NCI-H2107 treated with DMSO at 0.1 percent for 48 hours (cell line): ENCODE results near the gene ERVFRD-1.
"Not testable (repeated sequence)": the region's sequence is repeated elsewhere in the genome, so short reads cannot be mapped to it uniquely, and the experiment has no call there.

Source experiments
- DNase-seq: peaks from one replicate; lab custom pipeline; 2025; ENCODE audit not compliant: unreplicated experiment; lab: John Stamatoyannopoulos, UW

The ERVFRD-1 gene

DNA sequence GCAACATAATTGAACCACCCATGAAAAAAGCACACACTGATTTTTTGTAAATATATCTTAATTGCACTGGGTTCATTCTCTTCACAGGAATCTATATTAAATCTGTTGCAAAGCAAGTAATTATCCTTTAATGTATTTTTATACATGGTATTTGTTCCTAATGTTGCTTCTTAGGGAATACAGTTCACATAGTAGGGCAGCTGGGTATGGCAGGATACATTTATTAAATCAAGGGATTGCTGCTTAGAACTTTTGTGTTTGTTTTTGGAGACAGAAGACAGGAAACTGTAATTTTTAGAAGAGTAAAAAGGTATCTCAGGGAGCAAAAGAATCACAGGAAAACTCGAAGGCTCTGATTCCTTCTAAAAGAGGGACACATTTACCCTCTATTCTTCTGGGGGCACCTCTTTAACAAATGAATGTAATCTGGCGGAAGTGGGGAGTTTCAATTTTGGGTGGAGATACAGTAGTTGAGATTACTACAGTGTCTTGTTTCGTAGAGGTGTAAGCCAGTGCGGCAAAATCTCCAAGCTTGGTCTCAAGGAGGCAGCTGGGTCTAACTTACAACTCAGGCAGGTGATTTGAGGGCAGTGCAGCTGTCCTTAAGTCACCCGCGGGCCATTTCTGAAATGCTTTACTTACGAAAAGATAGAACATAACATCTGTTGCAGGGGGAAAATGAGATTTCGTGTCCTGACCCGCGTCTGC, 18.7 kb downstream of the ERVFRD-1 start:
- no peak for DNase-seq

DNA sequence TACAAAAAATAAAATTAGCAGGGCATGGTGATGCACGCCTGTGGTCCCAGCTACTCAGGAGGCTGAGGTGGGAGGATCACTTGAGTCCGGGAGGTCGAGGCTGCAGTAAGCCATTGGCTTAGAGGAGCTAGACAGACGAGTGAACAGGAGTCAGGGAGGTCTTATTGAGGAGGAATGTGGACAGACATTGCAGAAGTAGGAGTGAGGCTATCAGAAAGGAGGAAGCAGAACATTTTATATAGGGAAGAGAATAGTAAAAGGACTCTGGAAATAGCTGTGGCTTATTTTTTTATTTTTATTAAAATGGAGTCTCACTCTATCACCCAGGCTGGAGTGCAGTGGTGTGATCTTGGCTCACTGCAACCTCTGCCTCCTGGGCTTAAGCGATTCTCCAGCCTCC, 20.4 kb downstream of the ERVFRD-1 start:
- not testable (repeated sequence) for DNase-seq

DNA sequence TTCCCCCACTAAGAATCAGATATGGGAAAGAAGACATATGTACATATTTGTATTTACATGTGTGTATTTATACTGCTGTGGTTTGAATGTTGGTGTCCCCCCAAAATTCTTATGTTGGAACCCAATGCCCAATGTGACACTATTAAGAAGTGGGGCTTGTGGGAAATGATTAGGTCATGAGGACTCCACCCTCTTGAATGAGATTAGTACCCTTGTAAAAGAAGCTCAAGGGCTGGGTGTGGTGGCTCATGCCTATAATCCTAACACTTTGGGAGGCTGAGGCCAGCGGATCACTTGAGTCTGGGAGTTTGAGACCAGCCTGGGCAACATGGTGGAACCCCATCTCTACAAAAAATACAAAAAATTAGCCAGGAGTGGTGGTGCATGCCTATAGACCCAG, 21.8 kb downstream of the ERVFRD-1 start:
- DNase-seq = no peak

DNA sequence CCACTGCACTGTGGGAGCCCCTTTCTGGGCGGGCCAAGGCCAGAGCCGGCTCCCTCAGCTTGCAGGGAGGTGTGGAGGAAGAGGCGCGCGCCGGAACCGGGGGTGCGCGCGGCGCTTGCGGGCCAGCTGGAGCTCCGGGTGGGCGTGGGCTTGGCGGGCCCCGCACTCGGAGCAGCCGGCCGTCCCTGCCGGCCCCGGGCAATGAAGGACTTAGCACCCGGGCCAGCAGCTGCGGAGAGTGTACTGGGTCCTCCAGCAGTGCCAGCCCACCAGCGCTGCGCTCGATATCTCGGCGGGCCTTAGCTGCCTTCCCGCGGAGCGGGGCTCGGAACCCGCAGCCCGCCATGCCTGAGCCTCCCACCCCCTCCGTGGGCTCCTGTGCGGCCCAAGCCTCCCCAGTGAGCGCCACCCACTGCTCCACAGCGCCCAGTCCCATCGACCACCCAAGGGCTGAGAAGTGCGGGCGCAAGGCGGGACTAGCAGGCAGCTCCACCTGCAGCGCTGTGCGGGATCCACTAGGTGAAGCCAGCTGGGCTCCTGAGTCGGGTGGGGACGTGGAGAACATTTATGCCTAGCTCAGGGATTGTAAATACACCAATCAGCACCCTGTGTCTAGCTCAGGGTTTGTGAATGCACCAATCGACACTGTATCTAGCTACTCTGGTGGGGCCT, 24.2 kb downstream of the ERVFRD-1 start:
- not testable (repeated sequence) for DNase-seq

DNA sequence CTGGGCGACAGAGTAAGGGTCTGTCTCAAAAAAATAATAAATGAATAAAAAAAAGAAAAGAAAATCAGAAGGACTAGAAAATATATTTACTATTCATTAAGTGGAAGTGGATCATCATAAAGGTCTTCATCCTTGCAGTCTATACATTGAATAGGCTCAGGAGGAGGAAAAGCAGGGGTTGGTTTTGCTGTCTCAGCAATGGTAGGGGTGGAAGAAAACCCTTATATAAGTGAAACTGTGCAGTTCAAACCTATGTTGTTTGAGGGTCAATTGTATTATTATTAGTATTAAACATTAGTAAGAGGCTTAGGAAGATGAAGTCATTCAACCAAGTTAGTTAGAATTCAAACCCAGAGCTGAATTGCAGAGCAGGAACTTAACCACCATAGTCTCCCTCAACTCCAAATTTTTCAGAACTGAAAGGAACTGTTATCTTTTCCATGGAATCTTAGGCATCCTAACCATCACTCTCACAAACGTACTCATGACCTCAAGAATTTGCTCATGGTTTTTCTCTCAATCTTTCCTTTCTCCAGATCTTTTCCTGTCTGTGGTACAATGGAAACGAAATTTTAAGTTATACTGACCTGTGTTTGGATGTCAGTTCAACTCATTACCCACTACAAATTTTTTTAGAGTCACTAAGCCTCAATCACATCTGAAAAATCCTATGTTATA, 25.6 kb downstream of the ERVFRD-1 start:
- no peak for DNase-seq

DNA sequence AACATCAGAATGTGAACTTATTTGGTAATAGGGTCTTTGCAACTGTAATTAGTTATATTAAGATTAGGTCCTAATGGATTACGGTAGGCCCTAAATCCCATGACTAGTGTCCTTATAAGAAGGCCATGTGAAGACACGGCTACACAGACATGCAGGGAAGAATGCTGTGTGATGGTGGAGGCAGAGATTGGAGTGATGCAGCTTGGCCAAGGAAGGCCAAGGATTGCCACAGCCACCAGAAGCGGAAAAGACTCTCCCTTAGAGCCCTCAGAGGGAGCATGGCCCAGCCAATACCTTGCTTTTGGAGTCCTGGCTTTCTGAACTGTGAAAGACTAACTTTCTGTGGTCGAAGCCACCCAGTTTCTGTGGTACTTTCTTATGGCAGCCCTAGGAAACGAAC, 27.6 kb downstream of the ERVFRD-1 start:
- DNase-seq = no peak

DNA sequence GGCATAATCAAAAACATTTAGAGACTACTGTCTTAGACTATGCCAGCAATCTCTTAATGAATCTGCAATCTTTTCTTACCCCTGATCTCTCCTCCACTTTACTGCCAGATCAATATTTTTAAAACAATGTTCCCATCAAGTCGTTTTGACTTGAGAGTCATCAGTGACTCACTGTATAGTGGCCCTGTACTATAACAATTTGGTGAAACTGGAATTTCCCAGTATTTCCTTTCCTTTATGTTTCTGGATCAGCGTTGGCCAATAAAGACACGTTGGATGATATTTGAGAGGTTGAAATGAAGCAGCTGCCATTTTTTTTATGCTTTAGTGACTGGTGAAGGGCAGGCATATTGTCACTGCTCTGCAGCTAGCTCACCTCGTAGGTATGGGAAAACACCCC, 28.0 kb downstream of the ERVFRD-1 start:
- no peak for DNase-seq

DNA sequence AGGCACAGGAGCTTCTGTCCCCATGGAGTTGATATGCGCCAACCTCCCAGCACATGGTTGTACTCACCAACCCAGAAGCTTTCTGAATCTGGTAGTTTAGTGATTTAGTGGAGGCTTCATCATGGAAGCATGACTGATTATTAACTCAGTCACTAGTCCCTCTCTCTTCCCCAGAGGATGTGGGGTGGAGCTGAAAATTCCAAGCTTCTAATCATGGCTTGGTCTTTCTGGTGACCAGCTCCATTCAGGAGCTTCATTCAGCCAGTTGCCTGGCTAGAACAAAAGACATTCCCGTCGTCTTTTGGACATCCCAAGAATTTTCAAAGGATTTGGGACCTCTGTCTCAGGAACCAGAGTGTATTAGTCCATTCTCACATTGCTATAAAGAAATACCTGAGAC, 31.2 kb downstream of the ERVFRD-1 start:
- DNase-seq = no peak

DNA sequence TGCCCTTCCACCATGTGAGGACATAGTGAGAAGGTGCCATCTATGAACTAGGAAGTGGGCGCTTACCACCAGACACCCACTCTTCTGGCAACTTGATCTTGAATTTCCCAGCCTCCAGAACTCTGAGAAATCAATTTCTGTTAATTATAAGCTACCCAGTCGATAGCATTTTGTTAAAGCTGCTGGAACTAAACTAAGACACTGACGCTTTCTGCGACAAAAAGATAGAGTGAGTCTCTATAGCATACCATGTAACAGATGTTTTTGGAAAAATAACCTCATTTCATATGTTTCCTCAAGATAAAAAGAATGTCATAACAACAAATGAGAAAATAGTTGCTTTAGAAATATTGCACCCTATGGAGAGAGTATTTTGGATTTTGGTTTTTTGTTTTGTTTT, 33.3 kb downstream of the ERVFRD-1 start:
- DNase-seq = no peak

DNA sequence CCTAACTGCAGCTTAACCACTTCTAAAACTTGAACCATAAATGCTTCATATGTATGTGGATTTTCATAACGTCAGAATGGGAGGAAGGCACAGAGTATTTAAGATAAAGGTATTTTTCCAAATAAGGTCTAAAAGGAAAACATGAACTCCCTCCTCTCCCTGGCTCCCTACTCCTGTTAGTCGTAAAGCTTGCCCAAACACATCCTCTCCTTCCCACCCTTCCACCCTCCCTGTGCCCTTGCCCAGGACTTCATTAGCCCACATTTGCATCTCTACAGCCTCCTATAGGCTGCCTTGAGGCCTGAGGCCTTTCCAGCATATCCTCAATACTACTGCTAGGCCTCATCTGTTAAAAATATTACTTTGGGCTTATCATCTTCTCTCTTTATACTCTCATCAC, 35.0 kb downstream of the ERVFRD-1 start:
- no peak for DNase-seq

DNA sequence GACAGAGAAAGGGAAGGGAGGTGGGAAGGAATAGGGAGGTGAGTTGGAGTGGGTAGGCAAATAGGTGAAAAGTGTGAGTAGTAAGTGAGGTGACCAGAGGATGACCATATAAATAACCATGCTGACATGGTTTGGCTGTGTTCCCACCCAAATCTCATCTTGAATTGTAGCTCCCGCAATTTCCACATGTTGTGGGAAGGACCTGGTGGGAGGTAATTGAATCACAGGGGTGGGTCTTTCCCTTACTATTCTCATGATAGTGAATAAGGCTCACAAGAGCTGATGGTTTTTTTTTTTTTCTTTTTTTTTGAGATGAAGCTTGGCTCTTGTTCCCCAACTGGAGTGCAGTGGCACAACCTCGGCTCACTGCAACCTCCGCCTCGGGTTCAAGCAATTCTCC, 39.4 kb downstream of the ERVFRD-1 start:
- DNase-seq = no peak

DNA sequence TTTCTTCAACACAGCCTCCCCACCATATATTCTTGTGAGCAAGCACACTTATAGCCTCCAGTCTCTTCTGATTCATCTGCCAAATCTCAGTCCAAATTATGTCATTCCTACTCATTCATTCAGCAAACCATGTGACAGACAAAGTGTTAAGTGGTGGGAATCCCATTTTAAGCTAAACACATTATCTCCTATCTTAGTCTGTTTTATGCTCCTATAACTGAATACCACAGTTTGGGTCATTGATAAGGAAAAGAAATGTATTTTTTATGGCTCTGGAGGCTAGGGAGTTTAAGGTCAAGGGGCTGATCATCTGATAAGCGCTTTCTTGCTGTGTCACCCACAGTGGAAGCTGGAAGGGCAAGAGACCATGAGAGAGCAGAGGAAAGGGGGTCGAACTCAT, 41.8 kb downstream of the ERVFRD-1 start:
- DNase-seq = no peak

DNA sequence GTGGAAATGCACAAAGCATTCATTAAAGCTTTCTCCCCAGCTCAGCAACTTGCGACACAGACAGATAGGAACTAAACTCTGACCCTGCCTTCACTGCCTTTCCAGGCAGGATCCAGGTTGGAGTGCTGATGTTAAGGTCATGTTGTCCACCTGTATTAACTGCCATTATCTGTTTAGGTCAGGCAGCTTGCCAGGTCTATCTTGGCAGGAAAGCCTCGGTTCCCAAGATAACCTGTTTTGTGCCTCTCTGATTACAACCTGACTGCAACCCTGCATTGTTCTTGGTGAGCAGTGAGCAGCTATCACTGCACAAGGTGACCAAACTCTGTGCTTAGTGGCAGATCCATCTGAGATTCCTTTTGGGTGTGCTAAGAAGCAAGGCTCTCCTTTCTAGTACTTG, 44.2 kb downstream of the ERVFRD-1 start:
- DNase-seq = no peak

DNA sequence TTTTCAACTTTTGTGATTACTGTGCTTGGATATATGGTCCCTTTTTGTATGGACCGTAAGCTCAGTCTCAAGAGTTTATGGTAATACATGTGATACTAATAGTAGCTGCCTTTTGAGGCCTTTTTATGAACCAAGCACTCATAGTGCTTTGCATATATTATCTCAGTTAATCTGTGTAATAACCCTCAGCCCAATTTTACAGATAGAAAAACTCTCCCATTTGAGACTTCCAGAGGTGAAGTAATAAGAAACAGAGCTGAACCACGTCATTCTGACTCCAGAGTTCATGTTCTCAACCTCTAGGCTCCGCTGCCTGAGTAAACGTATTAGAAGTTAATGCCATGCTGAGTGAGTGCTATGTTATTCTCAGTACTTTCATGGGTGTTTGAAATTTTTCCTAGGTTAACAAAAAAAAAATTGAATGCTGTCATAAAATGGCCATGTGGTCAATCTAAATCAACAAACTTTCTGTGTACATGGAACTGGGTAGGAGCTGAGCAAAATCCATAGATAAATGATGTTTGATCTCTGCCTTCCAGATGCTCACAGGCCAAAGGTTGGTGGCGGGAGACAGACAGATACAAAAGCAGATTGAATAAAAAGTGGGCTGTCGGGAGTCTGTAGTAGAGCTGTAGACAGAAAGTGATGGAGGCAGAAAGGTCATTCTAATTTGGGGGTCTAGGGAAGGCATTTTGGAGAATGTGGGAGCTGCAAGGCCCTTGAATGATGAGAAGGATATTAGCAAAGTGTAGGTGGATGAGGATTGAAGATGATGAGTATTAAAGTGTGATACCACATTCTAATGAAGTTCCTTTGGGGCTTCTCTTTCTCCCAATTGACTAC, 44.8 kb downstream of the ERVFRD-1 start:
- no peak for DNase-seq

DNA sequence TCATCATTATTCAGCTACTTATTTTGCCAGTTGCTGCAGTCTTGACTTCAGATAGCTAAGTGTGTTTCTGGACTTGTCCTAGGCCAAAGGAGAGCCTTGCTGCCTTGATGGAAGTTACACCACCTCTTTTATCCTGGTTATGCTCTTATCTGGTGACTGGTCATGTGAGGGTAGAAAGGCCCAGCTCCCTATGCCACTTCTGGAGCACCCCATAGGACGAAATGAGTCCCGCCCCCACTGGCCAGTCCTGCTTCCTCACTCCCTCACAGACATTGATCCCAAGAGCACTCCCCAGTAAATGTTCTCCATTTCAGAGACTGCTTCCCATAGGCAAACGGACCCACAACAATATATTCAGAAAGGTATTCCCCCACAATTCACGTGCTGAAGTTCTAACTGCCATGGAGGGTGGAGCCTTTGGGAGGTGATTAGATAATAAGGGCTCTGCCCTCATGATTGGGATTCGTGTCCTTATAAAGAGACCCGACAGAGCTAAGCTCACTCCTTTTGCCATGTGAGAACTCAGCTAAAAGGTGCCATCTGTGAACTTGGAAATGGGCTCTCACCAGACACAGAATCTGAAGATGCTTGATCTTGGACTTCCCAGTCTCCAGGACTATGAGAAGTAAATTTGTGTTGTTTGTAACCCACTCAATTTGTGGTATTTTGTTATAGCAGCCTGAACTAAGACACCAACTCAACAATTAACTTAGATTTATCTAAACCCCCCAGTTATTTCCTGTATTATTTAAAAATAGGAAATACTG, 45.9 kb downstream of the ERVFRD-1 start:
- no peak for DNase-seq

DNA sequence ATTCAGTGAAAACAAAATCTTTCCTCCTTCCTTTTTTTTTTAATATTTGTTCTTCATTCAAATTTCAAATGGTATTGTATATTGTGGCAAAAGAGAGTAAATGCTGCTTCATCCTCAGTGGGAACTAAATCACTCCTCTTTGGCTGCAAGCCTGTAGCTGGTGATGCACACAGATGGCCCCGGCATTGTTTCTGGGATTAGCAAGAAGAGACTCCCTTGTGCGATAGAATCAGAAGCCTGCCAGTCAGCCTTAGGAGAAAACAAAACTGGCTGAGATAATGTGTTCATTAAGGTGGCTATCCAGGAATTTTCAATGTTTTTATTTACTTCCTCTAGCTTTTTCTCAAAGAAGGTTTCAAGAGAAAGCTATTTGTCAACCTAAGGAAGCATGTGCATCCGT, 46.7 kb downstream of the ERVFRD-1 start:
- no peak for DNase-seq

DNA sequence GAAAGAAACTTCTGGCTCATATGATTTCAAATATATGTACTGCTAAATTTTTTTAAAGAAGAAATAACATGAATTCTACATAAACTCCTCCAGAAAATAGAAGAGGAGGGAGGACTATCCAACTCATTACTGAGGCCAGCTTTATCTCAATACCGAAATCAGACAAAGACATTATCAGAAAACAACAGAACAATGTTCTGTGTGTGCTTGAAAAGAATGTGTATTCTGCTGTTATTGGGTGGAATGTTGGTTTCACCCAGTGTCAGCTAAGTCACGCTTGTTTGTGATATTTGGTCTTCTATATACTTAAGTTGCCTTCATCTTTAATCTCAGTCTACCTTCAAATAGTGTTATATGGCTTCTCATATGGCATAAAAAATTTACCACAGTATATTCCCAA, 48.8 kb downstream of the ERVFRD-1 start:
- no peak for DNase-seq

DNA sequence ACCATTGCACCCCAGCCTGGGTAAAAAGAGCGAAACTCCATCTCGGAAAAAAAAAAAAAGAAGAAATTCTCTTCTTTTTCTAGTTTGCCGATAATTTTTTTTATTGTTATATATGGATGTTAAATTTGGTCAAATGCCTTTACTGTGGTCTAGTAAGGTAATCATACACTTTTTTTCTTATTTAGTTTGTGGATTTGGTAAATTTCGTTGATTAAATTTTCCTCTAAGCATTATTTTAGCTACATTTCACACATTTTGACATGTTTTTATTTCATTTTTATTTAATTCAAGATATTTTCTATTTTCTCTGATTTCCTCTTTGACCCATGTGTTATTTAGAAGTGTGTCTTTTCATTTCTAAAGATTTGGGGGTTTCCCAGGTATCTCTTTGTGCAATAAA, 49.4 kb downstream of the ERVFRD-1 start:
- no peak for DNase-seq

DNA sequence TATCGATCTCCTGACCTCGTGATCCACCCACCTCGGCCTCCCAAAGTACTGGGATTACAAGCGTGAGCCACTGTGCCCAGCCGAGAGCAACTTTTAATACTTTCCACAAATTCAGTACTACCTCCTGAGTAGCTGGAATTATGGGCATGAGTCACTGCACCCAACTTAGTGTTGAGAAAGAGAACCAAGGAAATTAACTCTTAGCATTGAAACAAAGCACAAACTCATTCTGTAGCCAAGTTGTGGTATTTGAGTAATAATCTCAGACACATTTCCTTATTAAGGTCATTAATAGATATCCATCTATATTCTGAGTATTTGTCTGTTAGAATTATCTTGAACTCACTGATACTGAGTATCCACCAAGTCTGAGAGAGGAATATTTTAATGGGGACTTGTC, 53.1 kb downstream of the ERVFRD-1 start:
- DNase-seq = no peak

DNA sequence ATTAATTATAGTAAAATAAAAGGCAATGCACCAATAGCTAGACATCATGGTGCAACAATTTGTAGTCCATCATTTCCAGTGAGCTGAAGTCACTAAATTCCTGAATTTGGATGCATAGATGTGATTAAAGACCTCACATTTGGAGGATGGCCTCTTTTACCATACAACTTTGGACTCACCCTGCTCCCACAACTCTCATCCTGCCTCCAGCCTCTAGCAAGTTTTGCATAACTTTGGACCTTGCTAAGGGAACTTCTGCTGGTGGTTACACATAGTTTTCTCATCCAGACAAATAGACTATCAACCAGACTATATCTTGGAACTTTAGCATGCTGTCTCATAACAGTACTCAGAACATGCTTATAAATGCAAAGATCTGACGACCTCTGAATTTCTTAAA, 54.7 kb downstream of the ERVFRD-1 start:
- DNase-seq = no peak

DNA sequence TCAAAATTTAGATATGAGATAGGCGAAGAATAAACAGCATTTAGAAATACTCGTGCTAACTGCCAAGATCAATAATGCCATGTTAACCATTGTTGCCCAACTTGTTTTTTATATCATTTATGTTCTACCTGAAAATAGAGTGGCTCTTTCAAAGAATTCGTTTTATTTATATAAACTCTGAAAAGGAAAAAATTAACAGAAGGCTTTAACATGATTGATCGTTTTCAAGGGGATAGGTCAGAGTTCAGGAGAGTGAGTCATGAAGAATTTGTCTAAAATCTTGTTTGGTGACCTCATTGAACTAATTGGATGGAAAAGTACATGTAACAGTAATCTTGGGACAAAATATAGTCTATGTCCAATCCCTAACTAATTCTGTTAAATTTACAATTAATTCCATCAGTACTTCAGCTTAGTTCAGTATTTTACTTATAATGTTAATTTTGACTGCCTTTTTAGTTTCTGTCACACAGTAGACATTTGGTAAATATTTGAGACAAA, 56.3 kb downstream of the ERVFRD-1 start:
- DNase-seq = no peak
